Vagina (tissue), 2 donors: ENCODE measurements around the gene TBL3.

ENCODE experiments used
- POLR2A ChIP-seq, 2 donors: fragments of 450-650 bp; IDR thresholded peaks; one replicate each; pipeline ENCODE4 v1.6.1; 2017; ENCODE audit warnings: antibody characterized with exemption in 2 of 2, mild to moderate bottlenecking in 2 of 2, moderate library complexity in 2 of 2
- POLR2AphosphoS5 ChIP-seq, 2 donors: sonication (generic); formaldehyde crosslinking; IDR thresholded peaks; one replicate each; pipeline ENCODE4 v1.9.0; 2017; ENCODE audit warnings: antibody characterized with exemption in 2 of 2, mild to moderate bottlenecking in 2 of 2, low read depth in 1 of 2; ENCODE audit not compliant: insufficient read depth in 1 of 2
- TF ChIP-seq, protein P1 (sequence below), 3 experiments: fragments of 450-650 bp in 2 of 3; fragments of 200-600 bp in 1 of 3; sonication (generic) in 1 of 3; IDR thresholded peaks; one replicate each; pipeline ENCODE4 v1.5.1; 2017 to 2019; ENCODE audit warnings: antibody characterized with exemption in 3 of 3, mild to moderate bottlenecking in 2 of 3, moderate library complexity in 2 of 3

DNA sequence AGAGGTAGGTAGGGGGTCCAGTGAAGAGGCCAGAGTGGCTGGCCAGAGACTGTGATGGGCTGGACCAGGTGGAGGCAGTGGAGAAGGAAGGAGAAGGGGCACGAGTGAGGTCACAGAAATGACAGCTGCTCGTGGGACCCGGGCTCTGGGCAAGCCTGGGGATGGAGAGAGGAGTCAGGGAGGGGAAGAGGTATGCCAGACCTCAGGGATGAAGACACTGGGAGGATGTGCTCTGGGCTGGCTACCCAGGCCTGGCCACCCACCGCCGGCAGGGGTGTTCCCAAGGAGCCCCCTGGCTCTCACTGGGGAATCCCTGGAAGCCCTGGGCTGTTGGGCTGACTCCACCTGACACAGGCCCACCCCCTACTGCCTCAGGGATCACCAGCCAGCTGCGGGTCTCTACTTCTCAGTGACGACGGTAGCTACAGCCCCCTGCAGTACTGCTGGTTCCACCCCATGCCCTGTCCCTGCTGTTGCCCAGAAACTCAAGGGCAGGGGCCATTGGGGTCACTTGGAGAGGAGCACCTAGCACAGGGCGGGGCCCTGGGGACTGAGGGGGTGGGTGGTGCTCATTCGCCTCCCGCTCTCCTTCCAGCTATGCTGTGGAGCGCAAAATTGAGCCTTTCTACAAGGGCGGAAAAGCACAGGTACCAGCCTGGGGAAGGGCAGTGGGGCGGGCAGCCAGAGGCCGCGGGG lies 1.8 kb downstream of the TBL3 start:
- TF ChIP-seq, protein P1, sequence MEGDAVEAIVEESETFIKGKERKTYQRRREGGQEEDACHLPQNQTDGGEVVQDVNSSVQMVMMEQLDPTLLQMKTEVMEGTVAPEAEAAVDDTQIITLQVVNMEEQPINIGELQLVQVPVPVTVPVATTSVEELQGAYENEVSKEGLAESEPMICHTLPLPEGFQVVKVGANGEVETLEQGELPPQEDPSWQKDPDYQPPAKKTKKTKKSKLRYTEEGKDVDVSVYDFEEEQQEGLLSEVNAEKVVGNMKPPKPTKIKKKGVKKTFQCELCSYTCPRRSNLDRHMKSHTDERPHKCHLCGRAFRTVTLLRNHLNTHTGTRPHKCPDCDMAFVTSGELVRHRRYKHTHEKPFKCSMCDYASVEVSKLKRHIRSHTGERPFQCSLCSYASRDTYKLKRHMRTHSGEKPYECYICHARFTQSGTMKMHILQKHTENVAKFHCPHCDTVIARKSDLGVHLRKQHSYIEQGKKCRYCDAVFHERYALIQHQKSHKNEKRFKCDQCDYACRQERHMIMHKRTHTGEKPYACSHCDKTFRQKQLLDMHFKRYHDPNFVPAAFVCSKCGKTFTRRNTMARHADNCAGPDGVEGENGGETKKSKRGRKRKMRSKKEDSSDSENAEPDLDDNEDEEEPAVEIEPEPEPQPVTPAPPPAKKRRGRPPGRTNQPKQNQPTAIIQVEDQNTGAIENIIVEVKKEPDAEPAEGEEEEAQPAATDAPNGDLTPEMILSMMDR (IDR thresholded peaks at IDR 0.05), result no peak
- TF ChIP-seq POLR2AphosphoS5 (IDR thresholded peaks at IDR 0.05; ENCODE audit: insufficient read depth in 1 of 2, low read depth in 1 of 2), result no peak
- no peak for TF ChIP-seq POLR2A (IDR thresholded peaks at IDR 0.05)
